ENCODE measurements around the gene PADI6. TPM values are rescaled to one million over a fixed set of nuclear protein-coding genes. Genes with fewer than 3 reads are reported as not detected.

PADI6 gene
- total and polyA plus RNA-seq, 2 donors (not counting 1 experiment from before 2014, with no cell fraction given) = 0.04 TPM; not detected in 1

- POLR2A ChIA-PET = no interaction called here
- H3K27ac Mint-ChIP-seq = no peak overlapping the region
Observed at GRCh38 chr1:17425806-17426600, 54.0 kb downstream of the PADI6 start.

More at GRCh38 chr1:17425806-17426600, 54.0 kb downstream of the PADI6 start:
- ATAC-seq (ENCODE audit: low read depth) = no peak
- Histone ChIP-seq H4K20me1 (ENCODE audit: control insufficient read depth, insufficient read depth, low read length, poor library complexity, severe bottlenecking) (peaks cover 88% of the 10 kb centered on the region), H3K4me1 (ENCODE audit: control insufficient read depth in 2 of 2, insufficient read depth in 2 of 2, low read length in 2 of 2) (peaks cover 0 to 7% of the 10 kb centered on the region in 2 donors), H3K4me3 (ENCODE audit: control extremely low read depth in 1 of 5, extremely low read depth in 1 of 5, insufficient read depth in 1 of 5, low read depth in 2 of 5, low read length in 4 of 5) (no peak overlapping the region), H3K27me3 (replicated peaks in 1 of 4; ENCODE audit: control extremely low read depth in 1 of 4, control insufficient read depth in 3 of 4, insufficient read depth in 4 of 4, low read length in 3 of 4) (no peaks in the 10 kb centered on the region), H3K4me2 (replicated peaks; ENCODE audit: low read depth, low read length, poor library complexity, severe bottlenecking) (no peak overlapping the region), H3K36me3 (replicated peaks in 1 of 2; ENCODE audit: control extremely low read depth in 1 of 2, control insufficient read depth in 1 of 2, extremely low read depth in 1 of 2, insufficient read depth in 2 of 2, low read length in 1 of 2) (peaks cover 0 to 87% of the 10 kb centered on the region in 2 experiments), H3K9me3 (ENCODE audit: control extremely low read depth in 1 of 3, control insufficient read depth in 2 of 3, insufficient read depth in 1 of 3, low read length in 2 of 3) (no peaks in the 10 kb centered on the region), H3K27ac (ENCODE audit: low read length in 2 of 2) (no peak overlapping the region), H3K9ac (ENCODE audit: low read length) (no peak overlapping the region), H3K79me2 (ENCODE audit: control insufficient read depth, insufficient read depth, low read length) (peaks cover 81% of the 10 kb centered on the region), H2AFZ (ENCODE audit: insufficient read depth, low read depth, low read length, poor library complexity, severe bottlenecking) (no peak overlapping the region)
- TF ChIP-seq EZH2 (IDR thresholded peaks at IDR 0.05; ENCODE audit: borderline replicate concordance, insufficient read depth, low read depth, low read length, poor library complexity, severe bottlenecking) (no peak), CTCF (IDR thresholded peaks at IDR 0.05) (no peak)
- no peak for DNase-seq
- intact Hi-C loops (cut with micrococcal nuclease) = no loop called here
- no peaks in the 10 kb centered on the region for H3K9me3 Mint-ChIP-seq (ENCODE audit: insufficient read depth)
- CTCF ChIA-PET = interaction anchor here (1.7 kb wide), 1 partner anchor 52 kb away, joined by 6 read pairs; no protein-coding TSS in a partner anchor
- peaks cover 15% of the 10 kb centered on the region for H3K4me1 Mint-ChIP-seq
- 93% methylated on average over 18 of the region's 18 CpGs for WGBS (ENCODE audit: insufficient coverage)
- no peak overlapping the region for H3K4me3 Mint-ChIP-seq
- no peaks in the 10 kb centered on the region for H3K27me3 Mint-ChIP-seq

Measured in B cell (primary cell).